GM12875 (cell line): ENCODE results near the gene FAM13A.
"Not testable (repeated sequence)": the region's sequence is repeated elsewhere in the genome, so short reads cannot be mapped to it uniquely, and the experiment has no call there.

Experiments
- H3K4me3 ChIP-seq: one replicate; pipeline ENCODE4 v1.5.1; 2011; ENCODE audit warnings: low read depth, low read length, control low read depth
- CTCF ChIP-seq: IDR thresholded peaks from 2 replicates; pipeline ENCODE4 v1.5.1; 2011; ENCODE audit warnings: low read depth, mild to moderate bottlenecking, control low read depth, inconsistent platforms, low read length, moderate library complexity, borderline replicate concordance; ENCODE audit not compliant: insufficient read depth

FAM13A gene

GRCh38 chr4:89023140-89023539, 33.8 kb downstream of the FAM13A start:
- no peak for TF ChIP-seq CTCF
- no peak overlapping the region for H3K4me3 ChIP-seq

GRCh38 chr4:89022426-89023128, 34.4 kb downstream of the FAM13A start:
- no peak for TF ChIP-seq CTCF
- no peak overlapping the region for H3K4me3 ChIP-seq

DNA sequence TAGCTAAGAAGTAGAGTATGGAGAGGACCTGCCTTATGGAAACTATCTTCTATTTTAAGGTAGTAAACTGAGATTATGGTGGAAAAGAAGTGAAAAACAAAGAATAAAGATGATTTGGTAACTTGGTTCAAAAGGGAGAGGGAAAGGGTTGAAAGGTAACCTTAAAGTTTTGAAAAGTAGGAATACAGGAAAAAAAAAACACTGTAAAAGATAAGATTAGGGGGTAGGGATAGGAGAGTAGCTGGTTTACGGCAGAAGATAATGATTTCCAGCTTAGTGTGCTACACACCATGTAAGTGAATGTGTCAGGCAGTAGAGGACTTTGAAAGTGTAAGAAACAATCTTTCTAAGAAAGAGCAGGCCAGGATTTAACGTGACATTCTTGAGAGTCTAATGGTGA, 35.3 kb downstream of the FAM13A start:
- no peak for TF ChIP-seq CTCF

GRCh38 chr4:89021062-89021461, 35.9 kb downstream of the FAM13A start:
- no peak overlapping the region for H3K4me3 ChIP-seq
- TF ChIP-seq CTCF, result no peak

More for the DNA sequence above, 35.3 kb downstream of the FAM13A start:
- no peak overlapping the region for H3K4me3 ChIP-seq

DNA sequence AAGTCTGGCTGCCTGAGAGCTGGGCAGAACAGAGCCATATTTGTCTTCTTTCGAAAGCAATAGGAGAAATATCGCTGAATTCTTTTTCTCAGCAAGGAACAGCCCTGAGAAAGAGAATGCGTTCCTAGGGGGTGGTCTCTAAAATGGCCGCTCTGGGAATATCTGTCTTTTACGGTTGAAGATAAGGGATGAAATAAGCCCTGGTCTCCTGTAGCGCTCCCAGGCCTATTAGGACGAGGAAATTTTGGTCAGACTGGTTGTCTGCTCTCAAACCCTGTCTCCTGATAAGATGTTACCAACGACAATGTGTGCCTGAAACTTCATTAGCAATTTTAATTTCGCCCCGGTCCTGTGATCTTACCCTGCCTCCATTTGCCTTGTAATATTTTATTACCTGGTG, 42.1 kb downstream of the FAM13A start:
- H3K4me3 ChIP-seq, result not testable (repeated sequence)

GRCh38 chr4:89009761-89010369, 47.1 kb downstream of the FAM13A start:
- TF ChIP-seq CTCF, result no peak
- no peak overlapping the region for H3K4me3 ChIP-seq

DNA sequence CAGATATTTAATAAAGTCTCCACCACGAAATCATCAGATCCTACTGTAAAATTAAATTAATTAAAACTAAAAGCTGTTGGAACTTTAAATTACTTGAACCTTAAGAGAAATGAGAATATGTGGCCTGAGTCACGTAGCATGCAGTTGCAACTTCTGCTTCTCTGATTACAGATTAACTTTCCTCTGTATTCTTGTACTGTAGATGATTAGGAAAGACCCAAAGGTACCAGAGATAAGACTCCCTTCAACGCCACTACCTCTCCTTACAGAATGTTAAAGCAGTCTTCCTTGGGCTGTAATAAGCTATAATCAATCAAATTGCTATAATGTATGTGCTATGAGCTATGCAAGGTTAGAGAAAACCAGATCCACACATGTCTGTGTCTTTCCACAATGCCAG, 47.9 kb downstream of the FAM13A start:
- no peak overlapping the region for H3K4me3 ChIP-seq
- TF ChIP-seq CTCF, result no peak

DNA sequence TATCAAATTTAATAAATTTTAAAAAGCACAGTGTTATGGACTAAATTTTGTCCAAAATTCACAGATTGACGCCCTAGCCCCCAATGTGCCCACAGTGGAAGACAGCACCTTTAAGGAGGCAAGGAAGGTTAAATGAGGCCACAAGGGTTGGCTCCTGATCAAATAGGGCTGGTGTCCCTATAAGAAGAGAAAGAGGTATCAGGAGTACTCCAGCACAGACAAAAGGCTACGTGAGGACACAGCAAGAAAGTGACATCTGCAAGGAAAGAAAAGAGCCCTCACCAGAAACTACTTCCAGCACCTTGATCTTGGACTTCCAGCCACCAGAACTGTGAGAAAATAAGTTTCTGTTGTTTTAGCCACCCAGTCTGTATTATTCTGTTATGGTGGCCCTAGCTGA, 48.8 kb downstream of the FAM13A start:
- H3K4me3 ChIP-seq, result no peak overlapping the region
- no peak for TF ChIP-seq CTCF
